Measurements from ENCODE around the gene B4GALT3.

- TF ChIP-seq MECOM (CRISPR knock-in tag; IDR thresholded peaks at IDR 0.05) (no peak), MXI1 (IDR thresholded peaks at IDR 0.05; ENCODE audit: low read depth, low read length) (no peak), RAD21 (CRISPR knock-in tag; conservative IDR thresholded peaks at IDR 0.05 in 1 of 2, IDR thresholded peaks at IDR 0.05 in 1 of 2) (no peak), CBX8 (IDR thresholded peaks at IDR 0.05; ENCODE audit: borderline replicate concordance, extremely low read depth, low read depth, low read length, poor library complexity, severe bottlenecking) (no peak), SMC3 (conservative IDR thresholded peaks at IDR 0.05; ENCODE audit: insufficient read depth, low read depth, low read length) (no peak), NKRF (IDR thresholded peaks at IDR 0.05; ENCODE audit: borderline replicate concordance) (no peak), ZNF766 (CRISPR knock-in tag; conservative IDR thresholded peaks at IDR 0.05) (peak; percentile 72), FOXJ2 (tag; IDR thresholded peaks at IDR 0.05) (no peak), EZH2 (IDR thresholded peaks at IDR 0.05; ENCODE audit: borderline replicate concordance, low read depth, low read length) (no peak), SRSF9 (IDR thresholded peaks at IDR 0.05; ENCODE audit: borderline replicate concordance, low read depth, low read length) (no peak), POLR2A (conservative IDR thresholded peaks at IDR 0.05) (no peak), CTCF (IDR thresholded peaks at IDR 0.05 in 2 of 3, conservative IDR thresholded peaks at IDR 0.05 in 1 of 3; ENCODE audit: insufficient read depth in 2 of 3, low read depth in 1 of 3, low read length in 3 of 3) (no peak)
- TF ChIP-seq, protein P1, sequence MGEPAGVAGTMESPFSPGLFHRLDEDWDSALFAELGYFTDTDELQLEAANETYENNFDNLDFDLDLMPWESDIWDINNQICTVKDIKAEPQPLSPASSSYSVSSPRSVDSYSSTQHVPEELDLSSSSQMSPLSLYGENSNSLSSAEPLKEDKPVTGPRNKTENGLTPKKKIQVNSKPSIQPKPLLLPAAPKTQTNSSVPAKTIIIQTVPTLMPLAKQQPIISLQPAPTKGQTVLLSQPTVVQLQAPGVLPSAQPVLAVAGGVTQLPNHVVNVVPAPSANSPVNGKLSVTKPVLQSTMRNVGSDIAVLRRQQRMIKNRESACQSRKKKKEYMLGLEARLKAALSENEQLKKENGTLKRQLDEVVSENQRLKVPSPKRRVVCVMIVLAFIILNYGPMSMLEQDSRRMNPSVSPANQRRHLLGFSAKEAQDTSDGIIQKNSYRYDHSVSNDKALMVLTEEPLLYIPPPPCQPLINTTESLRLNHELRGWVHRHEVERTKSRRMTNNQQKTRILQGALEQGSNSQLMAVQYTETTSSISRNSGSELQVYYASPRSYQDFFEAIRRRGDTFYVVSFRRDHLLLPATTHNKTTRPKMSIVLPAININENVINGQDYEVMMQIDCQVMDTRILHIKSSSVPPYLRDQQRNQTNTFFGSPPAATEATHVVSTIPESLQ (CRISPR knock-in tag; IDR thresholded peaks at IDR 0.05) = no peak
Observed at GRCh38 chr1:161200992-161201835, 23.9 kb upstream of the B4GALT3 start.

All from K562 (cell line).